ENCODE results near the gene TPCN2.

TPCN2 gene

GRCh38 chr11:69152733-69153421 is 104.1 kb downstream of the TPCN2 start:
- DNase-seq (ENCODE audit: low read depth), result no peak

GRCh38 chr11:69153661-69154060 is 104.9 kb downstream of the TPCN2 start:
- no peak for DNase-seq (ENCODE audit: low read depth)

GRCh38 chr11:69154211-69154913 is 105.6 kb downstream of the TPCN2 start:
- DNase-seq (ENCODE audit: low read depth), result no peak

DNA sequence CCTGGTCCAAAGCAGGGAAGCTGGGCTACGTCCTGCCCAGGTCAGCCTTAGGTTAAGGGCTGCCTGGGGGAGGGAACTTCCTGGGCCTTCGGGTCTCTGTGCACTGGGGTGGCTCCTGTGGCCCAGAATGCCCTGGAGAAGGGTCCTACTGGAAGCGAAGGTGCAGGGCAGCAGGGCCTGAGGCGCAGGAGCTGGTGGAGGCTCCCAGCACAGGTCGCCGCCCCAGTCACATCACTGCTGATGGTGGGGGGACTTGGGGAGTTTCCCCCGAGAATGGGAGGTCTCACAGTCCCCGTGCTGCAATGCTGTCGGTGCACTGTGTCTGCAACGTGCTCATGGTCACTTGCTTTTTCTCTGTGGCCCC is 106.2 kb downstream of the TPCN2 start:
- no peak for DNase-seq (ENCODE audit: low read depth)

DNA sequence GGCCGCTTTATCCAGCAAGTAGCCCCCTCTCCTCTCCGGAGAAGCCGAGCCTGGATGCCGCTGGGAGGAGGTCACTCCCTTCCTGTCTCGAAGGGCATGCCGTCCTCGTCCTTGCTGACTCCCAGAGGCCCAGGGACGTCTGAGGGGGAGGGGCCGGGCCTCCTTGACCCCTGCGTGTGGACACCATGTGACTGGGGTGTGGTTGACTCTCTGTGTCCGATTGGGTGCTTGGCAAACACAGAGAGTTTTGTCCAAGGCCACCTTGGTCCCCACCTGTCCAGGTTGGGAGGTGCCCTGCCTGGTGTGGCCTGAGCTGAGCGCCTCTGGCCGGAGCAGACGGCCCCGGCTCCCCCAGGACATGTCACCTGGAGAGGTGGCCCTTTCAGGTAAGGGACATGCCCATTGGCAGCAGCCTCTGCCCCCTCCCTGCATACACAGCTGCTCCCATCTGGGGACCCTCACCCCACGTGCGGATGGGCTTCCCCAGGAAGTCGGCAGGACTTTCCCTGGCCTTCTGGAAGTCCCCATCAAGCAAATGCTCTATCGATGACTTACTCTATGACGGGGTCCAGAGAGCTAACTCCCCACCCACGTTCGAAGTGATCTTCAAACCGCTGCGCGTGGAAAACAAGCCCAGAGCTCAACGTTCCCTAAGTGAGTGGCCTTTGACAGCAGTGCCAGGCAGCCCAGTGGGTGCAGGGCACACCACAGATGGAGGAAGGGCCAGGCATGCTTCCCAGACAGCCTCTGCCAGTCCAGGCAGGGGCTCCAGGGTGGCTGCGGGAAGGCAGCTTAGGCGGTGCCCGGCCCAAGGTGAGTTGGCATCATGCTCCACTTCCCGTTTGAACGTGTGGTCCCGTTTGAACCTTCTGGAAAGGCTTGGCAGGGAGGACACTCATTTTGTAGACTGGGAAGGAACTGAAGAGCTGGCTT is 106.8 kb downstream of the TPCN2 start, which contains the start of gene SMIM38:
SMIM38 (plus strand) TSS at position 634 of the 933 bp plus-strand sequence. CDS start 1,912 bp downstream, outside the sequence.
- no peak for DNase-seq (ENCODE audit: low read depth)

GRCh38 chr11:69156235-69156639 is 107.5 kb downstream of the TPCN2 start:
- no peak for DNase-seq (ENCODE audit: low read depth)

DNA sequence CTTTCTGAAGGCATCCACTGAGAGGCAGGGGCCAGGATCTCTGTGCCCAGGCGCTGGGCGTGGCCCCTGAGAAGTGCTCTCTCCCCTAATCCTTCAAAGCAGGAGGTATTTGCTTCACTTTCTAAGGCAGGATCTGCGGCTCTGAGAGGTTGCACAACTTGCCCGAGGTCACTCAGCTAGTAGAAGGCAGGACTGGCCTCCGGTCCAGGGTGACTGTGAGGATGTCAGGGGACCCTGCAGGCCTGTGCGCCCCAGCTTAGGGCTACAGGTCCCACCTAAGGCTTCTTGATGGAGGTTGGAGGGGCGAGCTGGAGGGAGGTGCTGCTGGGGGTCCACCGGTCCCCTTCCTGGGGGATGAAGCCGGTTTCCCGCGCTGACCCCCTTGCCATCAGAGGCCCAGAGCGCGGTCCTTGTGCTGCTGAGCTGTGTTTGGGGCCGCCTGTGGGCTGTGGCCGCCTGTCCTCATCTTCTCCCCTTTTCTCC is 108.0 kb downstream of the TPCN2 start:
- no peak for DNase-seq (ENCODE audit: low read depth)

GRCh38 chr11:69157156-69157821 is 108.6 kb downstream of the TPCN2 start:
- DNase-seq (ENCODE audit: low read depth), result no peak

- DNase-seq (ENCODE audit: low read depth), result no peak
These were observed 109.1 kb downstream of the TPCN2 start for GRCh38 chr11:69157822-69158231.

- DNase-seq (ENCODE audit: low read depth), result no peak
These were observed 109.8 kb downstream of the TPCN2 start for GRCh38 chr11:69158301-69159149.

GRCh38 chr11:69159150-69159852 is 110.6 kb downstream of the TPCN2 start:
- no peak for DNase-seq (ENCODE audit: low read depth)

DNA sequence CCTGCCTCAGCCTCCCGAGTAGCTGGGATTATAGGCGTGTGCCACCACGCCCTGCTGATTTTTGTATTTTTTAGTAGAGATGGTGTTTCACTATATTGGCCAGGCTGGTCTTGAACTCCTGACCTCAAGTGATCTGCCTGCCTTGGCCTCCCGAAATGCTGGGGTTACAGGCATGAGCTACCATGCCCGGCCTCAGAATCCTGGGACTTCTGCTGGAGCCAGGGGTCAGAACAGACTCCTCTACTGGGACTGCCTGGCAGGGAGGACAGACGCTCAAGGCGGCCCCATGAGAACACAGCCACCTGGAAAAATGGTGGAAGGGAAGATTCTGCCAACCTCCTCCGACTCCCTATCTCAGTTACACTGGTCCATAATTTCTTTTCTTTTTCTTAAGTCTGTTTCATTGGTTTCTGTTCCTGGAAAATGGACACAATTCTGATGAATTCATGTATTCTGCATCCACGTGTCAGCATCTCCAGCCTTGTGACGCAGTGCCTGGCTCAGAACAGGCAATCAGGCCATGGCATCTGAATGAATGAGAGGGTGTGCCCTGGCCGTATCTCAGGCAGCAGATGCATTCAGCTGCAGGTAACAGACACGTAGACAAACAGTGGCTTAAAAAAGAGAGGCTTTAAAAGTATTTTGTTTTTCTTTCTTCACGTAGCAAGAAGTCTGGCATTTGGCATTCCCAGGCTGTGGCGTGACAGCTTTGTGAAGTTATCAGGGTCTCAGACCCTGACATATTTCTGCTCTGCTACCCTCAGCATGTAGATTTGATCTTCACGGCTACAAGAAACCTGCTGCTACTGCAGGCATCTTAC is 111.8 kb downstream of the TPCN2 start:
- no peak for DNase-seq (ENCODE audit: low read depth)

- DNase-seq (ENCODE audit: low read depth), result no peak
These were observed 112.3 kb downstream of the TPCN2 start for GRCh38 chr11:69161117-69161407.

GRCh38 chr11:69162505-69162904 is 113.8 kb downstream of the TPCN2 start:
- DNase-seq (ENCODE audit: low read depth), result no peak

DNA sequence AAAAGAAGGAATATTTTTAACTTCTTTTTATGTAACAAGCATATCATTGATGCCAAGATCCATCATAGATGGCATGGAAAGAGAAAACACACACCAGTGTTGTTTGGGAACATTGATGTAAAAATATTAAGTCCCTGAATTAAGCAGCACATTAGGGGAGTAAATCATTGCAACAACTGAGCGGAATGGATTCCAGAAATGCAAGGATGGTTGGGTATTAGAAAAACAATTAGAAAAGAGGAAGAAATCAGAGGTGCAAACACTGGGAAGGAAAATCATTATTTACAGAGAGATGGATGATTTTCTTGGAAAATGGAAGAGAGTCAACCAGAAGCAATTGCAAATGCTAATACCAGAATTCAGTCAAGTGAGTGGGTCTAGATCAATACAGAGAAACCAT is 115.1 kb downstream of the TPCN2 start:
- no peak for DNase-seq (ENCODE audit: low read depth)

GRCh38 chr11:69164824-69165223 is 116.1 kb downstream of the TPCN2 start:
- DNase-seq (ENCODE audit: low read depth), result no peak

DNA sequence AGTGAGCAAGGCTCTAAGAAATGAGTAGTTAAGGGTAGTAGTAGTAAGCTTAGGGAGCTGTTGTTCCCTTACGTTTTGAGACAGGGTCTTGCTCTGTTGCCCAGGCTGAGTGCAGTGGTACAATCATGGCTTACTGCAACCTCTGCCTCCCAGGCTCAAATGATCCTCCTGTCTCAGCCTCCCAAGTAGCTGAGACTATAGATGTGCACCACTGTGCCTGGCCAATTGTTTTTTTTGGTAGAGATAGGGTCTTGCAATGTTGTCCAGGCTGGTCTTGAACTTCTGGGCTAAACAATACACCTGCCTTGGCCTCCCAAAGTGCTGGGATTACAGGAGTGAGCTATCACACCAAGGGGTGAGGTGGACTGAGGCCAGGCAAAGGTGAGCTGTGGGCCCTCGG is 117.0 kb downstream of the TPCN2 start:
- no peak for DNase-seq (ENCODE audit: low read depth)

- no peak for DNase-seq (ENCODE audit: low read depth)
These were observed 117.7 kb downstream of the TPCN2 start for GRCh38 chr11:69166218-69167115.
